ENCODE measurements around the gene BICC1.

The BICC1 gene

DNA sequence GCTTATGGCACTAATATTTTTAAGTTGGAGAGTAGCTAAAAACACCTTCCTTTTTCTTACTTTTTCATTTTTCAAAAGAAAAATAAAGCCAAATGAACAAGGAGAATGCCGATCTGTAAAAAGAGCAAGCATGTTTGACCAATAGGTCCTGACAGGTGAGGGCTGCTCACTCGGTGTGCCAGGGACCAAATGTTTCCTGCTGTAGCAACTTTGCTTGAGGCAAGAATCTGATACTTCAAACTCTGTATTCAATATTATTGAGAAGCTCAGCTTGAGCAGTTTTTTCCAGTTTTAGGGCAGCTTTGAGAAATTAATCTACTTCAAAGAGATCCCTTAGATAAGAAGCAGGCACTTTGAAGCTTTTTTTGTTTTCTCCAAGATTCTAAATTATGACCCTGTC is 298.1 kb downstream of the BICC1 start:
- peaks cover 15% of the 10 kb centered on the region for H3K4me1 ChIP-seq
- TF ChIP-seq, protein P1, sequence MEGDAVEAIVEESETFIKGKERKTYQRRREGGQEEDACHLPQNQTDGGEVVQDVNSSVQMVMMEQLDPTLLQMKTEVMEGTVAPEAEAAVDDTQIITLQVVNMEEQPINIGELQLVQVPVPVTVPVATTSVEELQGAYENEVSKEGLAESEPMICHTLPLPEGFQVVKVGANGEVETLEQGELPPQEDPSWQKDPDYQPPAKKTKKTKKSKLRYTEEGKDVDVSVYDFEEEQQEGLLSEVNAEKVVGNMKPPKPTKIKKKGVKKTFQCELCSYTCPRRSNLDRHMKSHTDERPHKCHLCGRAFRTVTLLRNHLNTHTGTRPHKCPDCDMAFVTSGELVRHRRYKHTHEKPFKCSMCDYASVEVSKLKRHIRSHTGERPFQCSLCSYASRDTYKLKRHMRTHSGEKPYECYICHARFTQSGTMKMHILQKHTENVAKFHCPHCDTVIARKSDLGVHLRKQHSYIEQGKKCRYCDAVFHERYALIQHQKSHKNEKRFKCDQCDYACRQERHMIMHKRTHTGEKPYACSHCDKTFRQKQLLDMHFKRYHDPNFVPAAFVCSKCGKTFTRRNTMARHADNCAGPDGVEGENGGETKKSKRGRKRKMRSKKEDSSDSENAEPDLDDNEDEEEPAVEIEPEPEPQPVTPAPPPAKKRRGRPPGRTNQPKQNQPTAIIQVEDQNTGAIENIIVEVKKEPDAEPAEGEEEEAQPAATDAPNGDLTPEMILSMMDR (IDR thresholded peaks at IDR 0.05; ENCODE audit: low read depth, low read length): no peak
- H3K9me3 ChIP-seq: no peaks in the 10 kb centered on the region
- no peaks in the 10 kb centered on the region for H3K36me3 ChIP-seq
- no peaks in the 10 kb centered on the region for H3K27me3 ChIP-seq
- no peak overlapping the region for H3K4me3 ChIP-seq (ENCODE audit: low read depth, low read length)
- no peak for DNase-seq

DNA sequence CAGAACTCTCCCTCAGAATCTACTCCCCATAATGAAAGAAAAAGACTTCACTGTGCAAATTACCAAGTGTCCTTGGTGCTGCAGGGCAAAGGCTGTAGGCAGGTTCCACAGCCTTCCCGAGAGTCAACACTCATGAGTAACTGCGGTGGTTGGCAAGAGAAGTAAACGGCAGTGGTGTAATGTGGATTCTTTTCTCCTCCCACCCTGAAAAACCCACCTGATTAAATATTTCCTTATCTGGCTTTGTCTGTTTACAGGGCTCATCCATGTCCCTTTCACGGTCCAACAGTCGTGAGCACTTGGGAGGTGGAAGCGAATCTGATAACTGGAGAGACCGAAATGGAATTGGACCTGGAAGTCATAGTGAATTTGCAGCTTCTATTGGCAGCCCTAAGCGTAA is 300.9 kb downstream of the BICC1 start:
- Histone ChIP-seq H3K9me3 (no peaks in the 10 kb centered on the region), H3K4me1 (peaks cover 33% of the 10 kb centered on the region), H3K36me3 (no peaks in the 10 kb centered on the region), H3K4me3 (ENCODE audit: low read depth, low read length) (no peak overlapping the region), H3K27me3 (no peaks in the 10 kb centered on the region)
- TF ChIP-seq, protein P1 (IDR thresholded peaks at IDR 0.05; ENCODE audit: low read depth, low read length): no peak
- no peak for DNase-seq

DNA sequence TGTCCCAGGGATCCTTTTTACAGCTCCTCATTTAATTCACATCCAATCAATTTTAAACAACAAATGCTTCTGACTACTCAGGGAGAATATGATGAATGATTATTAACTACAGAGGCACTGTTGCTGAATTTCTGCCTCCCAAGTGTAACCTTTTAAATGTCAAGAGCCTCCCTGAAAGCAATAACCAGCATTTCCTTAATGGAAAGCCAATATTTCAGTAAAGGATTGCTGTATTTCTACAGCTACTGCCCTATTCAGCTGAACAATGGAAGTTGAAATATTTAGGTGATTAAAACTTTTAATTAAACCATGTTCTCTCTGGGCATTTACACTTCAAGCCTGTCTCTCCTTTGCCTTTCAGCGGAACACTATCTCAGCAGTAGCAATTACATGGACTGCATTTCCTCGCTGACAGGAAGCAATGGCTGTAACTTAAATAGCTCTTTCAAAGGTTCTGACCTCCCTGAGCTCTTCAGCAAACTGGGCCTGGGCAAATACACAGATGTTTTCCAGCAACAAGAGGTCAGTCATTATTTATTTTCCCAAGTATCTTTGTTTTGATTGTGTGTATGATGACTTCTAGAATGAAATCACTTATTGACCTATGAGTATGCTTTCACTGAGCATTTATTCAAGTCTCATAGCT is 304.7 kb downstream of the BICC1 start:
- TF ChIP-seq, protein P1 (IDR thresholded peaks at IDR 0.05; ENCODE audit: low read depth, low read length): no peak
- Histone ChIP-seq H3K4me1 (peaks cover 62% of the 10 kb centered on the region), H3K27me3 (no peaks in the 10 kb centered on the region), H3K9me3 (no peaks in the 10 kb centered on the region), H3K36me3 (no peaks in the 10 kb centered on the region), H3K4me3 (ENCODE audit: low read depth, low read length) (no peak overlapping the region)
- DNase-seq: no peak

DNA sequence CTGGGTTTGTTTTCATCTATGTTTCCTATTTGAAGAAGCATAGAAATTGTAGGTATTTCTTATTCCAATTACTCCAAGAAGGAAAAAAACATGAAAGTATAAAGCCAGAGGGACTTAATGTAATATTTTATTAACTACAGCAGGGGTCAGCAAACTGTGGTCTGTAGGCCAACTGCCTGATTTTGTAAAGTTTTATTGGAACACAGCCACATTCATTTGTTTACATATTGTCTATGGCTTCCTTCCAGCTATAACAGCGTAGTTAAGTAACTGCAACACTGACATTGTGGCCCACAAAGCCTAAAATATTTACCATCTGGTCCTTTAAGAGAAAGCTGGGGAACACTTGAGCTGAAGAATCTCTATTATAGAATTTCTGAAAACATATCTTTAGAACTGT is 306.2 kb downstream of the BICC1 start:
- DNase-seq: no peak
- peaks cover 55% of the 10 kb centered on the region for H3K4me1 ChIP-seq
- H3K36me3 ChIP-seq: no peaks in the 10 kb centered on the region; the same call in 1 of the 2 replicates
- no peaks in the 10 kb centered on the region for H3K9me3 ChIP-seq
- H3K4me3 ChIP-seq (ENCODE audit: low read depth, low read length): no peak overlapping the region
- TF ChIP-seq, protein P1 (IDR thresholded peaks at IDR 0.05; ENCODE audit: low read depth, low read length): peak; percentile 25
- H3K27me3 ChIP-seq: no peaks in the 10 kb centered on the region

DNA sequence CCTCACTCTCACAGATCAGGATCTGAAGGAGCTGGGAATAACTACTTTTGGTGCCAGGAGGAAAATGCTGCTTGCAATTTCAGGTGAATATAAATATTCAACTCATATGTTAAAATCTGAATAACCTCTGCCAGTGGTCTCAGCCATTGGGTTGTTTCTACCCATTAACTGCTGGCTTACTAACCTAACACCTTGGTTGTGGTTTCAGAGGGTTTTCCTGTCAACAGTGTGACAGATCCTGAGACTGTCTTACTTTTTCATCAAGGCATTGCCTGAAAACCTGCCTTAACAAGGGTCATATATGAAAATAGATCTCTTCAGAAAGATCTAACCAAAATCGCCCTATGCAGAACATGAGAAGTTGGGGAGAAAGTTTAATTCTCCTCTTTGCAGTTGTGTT is 307.7 kb downstream of the BICC1 start:
- peaks cover 47% of the 10 kb centered on the region for H3K4me1 ChIP-seq
- no peak for DNase-seq
- no peaks in the 10 kb centered on the region for H3K27me3 ChIP-seq
- no peaks in the 10 kb centered on the region; the same call in 1 of the 2 replicates for H3K36me3 ChIP-seq
- TF ChIP-seq, protein P1 (IDR thresholded peaks at IDR 0.05; ENCODE audit: low read depth, low read length): no peak
- no peaks in the 10 kb centered on the region for H3K9me3 ChIP-seq
- H3K4me3 ChIP-seq (ENCODE audit: low read depth, low read length): no peak overlapping the region

DNA sequence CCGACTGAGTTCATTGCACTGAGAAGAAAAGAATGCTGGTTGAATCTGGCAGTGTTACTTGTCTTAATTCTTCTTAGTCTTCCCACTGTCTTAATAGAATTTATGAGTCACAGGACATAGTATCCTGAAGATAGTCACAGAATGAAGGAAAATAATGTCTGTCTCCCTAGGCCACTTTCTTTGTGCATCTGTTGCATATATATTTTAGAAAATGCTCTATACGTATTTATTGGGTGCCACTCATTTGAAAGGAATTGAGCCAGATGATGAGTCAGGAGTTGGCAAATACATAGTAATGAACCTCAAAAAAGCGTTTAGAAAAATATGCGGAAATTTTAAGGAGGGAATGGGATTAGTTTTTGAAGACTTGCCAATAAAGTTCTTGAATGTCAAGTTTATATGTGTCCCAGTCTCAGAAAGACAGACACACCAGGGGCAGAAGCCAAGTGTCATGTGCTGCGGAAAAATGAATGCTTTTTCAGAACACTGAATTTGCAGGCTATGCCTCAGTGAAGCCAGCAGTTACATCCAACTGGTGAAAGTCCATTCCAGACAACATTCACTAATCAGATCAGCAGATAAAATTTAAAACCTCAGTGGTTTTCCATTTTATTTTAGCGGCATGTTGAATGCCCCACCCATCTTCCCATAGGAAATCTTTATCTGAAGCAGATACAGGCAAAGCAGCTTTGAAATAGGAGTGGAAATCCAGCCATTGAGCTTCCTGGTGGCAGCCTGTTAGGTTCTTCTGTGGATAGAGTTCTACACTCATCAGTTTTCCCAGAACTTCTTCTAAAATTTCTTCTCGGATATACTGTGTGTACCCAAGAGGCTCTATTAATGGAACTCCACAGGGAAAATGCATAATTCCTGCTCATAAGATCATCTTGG is 308.4 kb downstream of the BICC1 start:
- Histone ChIP-seq H3K27me3 (no peaks in the 10 kb centered on the region), H3K4me3 (ENCODE audit: low read depth, low read length) (peak overlapping the region; percentile 14; the same call in 1 of the 2 replicates), H3K9me3 (no peaks in the 10 kb centered on the region), H3K4me1 (peaks cover 47% of the 10 kb centered on the region), H3K36me3 (no peaks in the 10 kb centered on the region; the same call in 1 of the 2 replicates)
- peak; percentile 39 for DNase-seq
- TF ChIP-seq, protein P1 (IDR thresholded peaks at IDR 0.05; ENCODE audit: low read depth, low read length): no peak
